Neutrophil (primary cell): ENCODE measurements around the gene GSTM4.
"Not testable (repeated sequence)": the region's sequence is repeated elsewhere in the genome, so short reads cannot be mapped to it uniquely, and the experiment has no call there.

Source experiments
- H3K27ac ChIP-seq: fragments of 200-600 bp; sonication (generic); 2 replicates; pipeline ENCODE4 v1.5.1; 2016; ENCODE audit warnings: mild to moderate bottlenecking, moderate library complexity
- H3K27me3 ChIP-seq: fragments of 200-600 bp; sonication (generic); 2 replicates; pipeline ENCODE4 v1.6.0; 2016; ENCODE audit warnings: mild to moderate bottlenecking
- H3K36me3 ChIP-seq: fragments of 200-600 bp; sonication (generic); 2 replicates; pipeline ENCODE4 v1.5.1; 2017
- H3K4me1 ChIP-seq, 2 experiments: fragments of 200-600 bp in 1 of 2; sonication (generic) in 1 of 2; 1 replicate in 1 of 2; 2 replicates in 1 of 2; pipeline versions ENCODE4 v1.5.1 to v1.6.1; 2013 to 2016; ENCODE audit warnings: low read depth in 1 of 2, low read length in 1 of 2, mild to moderate bottlenecking in 1 of 2, moderate library complexity in 1 of 2; ENCODE audit not compliant: control insufficient read depth in 1 of 2, insufficient read depth in 1 of 2
- H3K4me3 ChIP-seq, 2 experiments: fragments of 200-600 bp in 1 of 2; sonication (generic) in 1 of 2; 1 replicate in 1 of 2; 2 replicates in 1 of 2; pipeline ENCODE4 v1.5.1; 2013 to 2016; ENCODE audit warnings: low read depth in 1 of 2, low read length in 1 of 2, mild to moderate bottlenecking in 1 of 2, moderate library complexity in 1 of 2
- H3K9me3 ChIP-seq: fragments of 200-600 bp; sonication (generic); 2 replicates; pipeline ENCODE4 v1.5.1; 2016
- CTCF ChIP-seq: fragments of 200-600 bp; sonication (generic); IDR thresholded peaks from 2 replicates; pipeline ENCODE4 v1.5.1; 2016; ENCODE audit warnings: antibody characterized with exemption

The GSTM4 gene

GRCh38 chr1:109697066-109697465 is 41.2 kb downstream of the GSTM4 start:
- no peak for TF ChIP-seq CTCF
- Histone ChIP-seq H3K27me3 (no peaks in the 10 kb centered on the region), H3K4me1 (no peaks in the 10 kb centered on the region), H3K9me3 (no peaks in the 10 kb centered on the region), H3K4me3 (no peak overlapping the region), H3K27ac (no peak overlapping the region), H3K36me3 (no peaks in the 10 kb centered on the region)

GRCh38 chr1:109697861-109698260 is 42.0 kb downstream of the GSTM4 start:
- H3K27me3 ChIP-seq, H3K27ac ChIP-seq, H3K36me3 ChIP-seq, H3K4me3 ChIP-seq, H3K9me3 ChIP-seq, H3K4me1 ChIP-seq: not testable (repeated sequence)

GRCh38 chr1:109702940-109703339 is 47.0 kb downstream of the GSTM4 start:
- not testable (repeated sequence) for H3K4me3 ChIP-seq, H3K9me3 ChIP-seq, H3K27ac ChIP-seq, H3K36me3 ChIP-seq, H3K4me1 ChIP-seq, H3K27me3 ChIP-seq

GRCh38 chr1:109704173-109704572 is 48.3 kb downstream of the GSTM4 start:
- Histone ChIP-seq H3K4me1 (no peaks in the 10 kb centered on the region), H3K36me3 (no peaks in the 10 kb centered on the region), H3K27me3 (no peaks in the 10 kb centered on the region), H3K27ac (no peak overlapping the region), H3K4me3 (no peak overlapping the region), H3K9me3 (peaks cover 13% of the 10 kb centered on the region)
- no peak for TF ChIP-seq CTCF

- Histone ChIP-seq H3K27ac (no peak overlapping the region), H3K4me1 (no peaks in the 10 kb centered on the region), H3K36me3 (no peaks in the 10 kb centered on the region), H3K9me3 (peaks cover 13% of the 10 kb centered on the region), H3K27me3 (no peaks in the 10 kb centered on the region), H3K4me3 (no peak overlapping the region)
- no peak for TF ChIP-seq CTCF
These were observed 49.5 kb downstream of the GSTM4 start for GRCh38 chr1:109705411-109705810.

GRCh38 chr1:109708949-109709348 is 53.0 kb downstream of the GSTM4 start:
- not testable (repeated sequence) for H3K4me1 ChIP-seq, H3K27ac ChIP-seq, H3K4me3 ChIP-seq, H3K36me3 ChIP-seq
- H3K27me3 ChIP-seq, result peaks cover 14% of the 10 kb centered on the region
- peaks cover 13% of the 10 kb centered on the region for H3K9me3 ChIP-seq

DNA sequence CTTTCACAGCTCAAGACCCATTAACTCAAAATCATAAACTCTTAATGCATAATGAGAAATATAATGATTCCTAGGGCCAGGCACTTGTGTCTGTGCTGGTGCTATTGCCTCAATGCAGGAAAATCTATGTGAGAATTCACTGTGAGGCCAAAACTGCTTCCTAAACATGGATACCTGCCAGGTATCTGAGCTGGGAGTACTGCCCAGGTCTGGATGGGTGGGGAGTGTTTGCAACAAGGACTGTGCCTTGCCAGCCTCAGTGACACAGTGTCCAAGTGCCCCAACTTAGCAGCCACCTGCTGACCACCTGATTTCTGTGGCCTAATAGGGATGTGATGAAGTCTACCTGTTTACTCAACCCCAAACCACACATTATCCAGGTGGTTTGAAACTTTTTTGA is 53.9 kb downstream of the GSTM4 start:
- H3K4me1 ChIP-seq, result not testable (repeated sequence)

More for the DNA sequence above, 53.9 kb downstream of the GSTM4 start:
- peaks cover 14% of the 10 kb centered on the region for H3K27me3 ChIP-seq
- H3K9me3 ChIP-seq, result peaks cover 13% of the 10 kb centered on the region
- not testable (repeated sequence) for H3K27ac ChIP-seq, H3K4me3 ChIP-seq, H3K36me3 ChIP-seq
